A549 (cell line): ENCODE data around the gene MED27. TPM values are rescaled to one million over a fixed set of nuclear protein-coding genes. Genes with fewer than 3 reads are reported as not detected.

Source experiments
- ATAC-seq, 2 experiments: fragments of 200-7000 bp in 1 of 2; fragments of >200 bp in 1 of 2; cut with Nextera tagmentation in 1 of 2; cut with Tn5 transposase in 1 of 2; 3 replicates each; pipeline versions ENCODE4 v1.8.0 to v1.9.1; 2018 to 2020; ENCODE audit warnings: mild to moderate bottlenecking in 1 of 2, moderate library complexity in 1 of 2
- CTCF ChIA-PET: fragments of 300-600 bp; sonication (Branson Sonifier 250); formaldehyde crosslinking; extraction: SDS; loops from one replicate; lab custom pipeline; 2021; ENCODE audit warnings: antibody characterized with exemption, inconsistent platforms; lab: Yijun Ruan, JAX
- POLR2A ChIA-PET: fragments of 350-600 bp; formaldehyde crosslinking; extraction: SDS; loops from one replicate; lab custom pipeline; 2021; ENCODE audit warnings: antibody characterized with exemption, inconsistent platforms; lab: Yijun Ruan, JAX
- DNase-seq, 2 experiments: peaks; one replicate each; pipeline versions ENCODE4 v3.0.0 to v3.0.0-alpha.2; 2011 to 2016; ENCODE audit warnings: low read depth in 1 of 2, low spot score in 1 of 2
- FAIRE-seq: peaks from 2 replicates; lab custom pipeline; 2011; peaks lifted over from hg19 to GRCh38; lab: Jason Lieb, UNC
- H3K27ac ChIP-seq, 2 experiments: fragments of >200 bp; sonication (Bioruptor Twin); formaldehyde crosslinking; 3 replicates each; pipeline ENCODE4 v1.5.1; 2016 to 2017
- H3K4me1 ChIP-seq: fragments of >200 bp; sonication (Bioruptor Twin); formaldehyde crosslinking; 3 replicates; pipeline ENCODE4 v1.6.1; 2016
- H3K4me2 ChIP-seq: fragments of >200 bp; sonication (Bioruptor Twin); formaldehyde crosslinking; 3 replicates; pipeline ENCODE4 v1.6.1; 2016
- H3K4me3 ChIP-seq: fragments of >200 bp; sonication (Bioruptor Twin); formaldehyde crosslinking; 3 replicates; pipeline ENCODE4 v1.5.1; 2016
- H3K9me3 ChIP-seq: fragments of >200 bp; sonication (Bioruptor Twin); formaldehyde crosslinking; 3 replicates; pipeline ENCODE4 v1.6.1; 2016
- ATOH8 ChIP-seq: fragments of 250-450 bp; sonication (Bioruptor Pico); IDR thresholded peaks from 2 replicates; pipeline ENCODE4 v1.5.0; 2020; ENCODE audit warnings: low read depth, mild to moderate bottlenecking, moderate library complexity
- BCL3 ChIP-seq: fragments of >200 bp; sonication (Bioruptor Twin); formaldehyde crosslinking; IDR thresholded peaks from 3 replicates; pipeline ENCODE4 v1.6.1; 2016
- BHLHE40 ChIP-seq: IDR thresholded peaks from 2 replicates; pipeline ENCODE4 v1.6.1; 2012; ENCODE audit warnings: low read depth, low read length, inconsistent platforms
- CBX2 ChIP-seq: fragments of 200-600 bp; sonication (generic); IDR thresholded peaks from 2 replicates; pipeline ENCODE4 v1.6.1; 2016; ENCODE audit warnings: low read depth, mild to moderate bottlenecking, borderline replicate concordance
- CEBPB ChIP-seq, 2 experiments: fragments of >200 bp in 1 of 2; sonication (Bioruptor Twin) in 1 of 2; formaldehyde crosslinking in 1 of 2; IDR thresholded peaks; 2 replicates each; pipeline ENCODE4 v1.6.1; 2012 to 2016
- CHD4 ChIP-seq: fragments of 200-600 bp; sonication (generic); IDR thresholded peaks from 2 replicates; pipeline ENCODE4 v1.6.1; 2016; ENCODE audit warnings: antibody characterized with exemption, mild to moderate bottlenecking, borderline replicate concordance
- EHF ChIP-seq: fragments of 250-450 bp; sonication (Bioruptor Pico); IDR thresholded peaks from 2 replicates; pipeline ENCODE4 v1.5.0; 2020; ENCODE audit warnings: mild to moderate bottlenecking
- EHMT2 ChIP-seq: fragments of 200-600 bp; sonication (generic); IDR thresholded peaks from 2 replicates; pipeline ENCODE4 v1.6.1; 2016; ENCODE audit warnings: antibody characterized with exemption, low read depth, mild to moderate bottlenecking, moderate library complexity
- EP300 ChIP-seq, 2 experiments: fragments of >200 bp; sonication (Bioruptor Twin); formaldehyde crosslinking; IDR thresholded peaks; 2 replicates in 1 of 2; 3 replicates in 1 of 2; pipeline ENCODE4 v1.6.1; 2016 to 2017
- ESRRA ChIP-seq: fragments of 150-350 bp; IDR thresholded peaks from 2 replicates; pipeline ENCODE4 v1.6.1; 2014; ENCODE audit warnings: mild to moderate bottlenecking, low read length, borderline replicate concordance
- FOSB ChIP-seq: fragments of 250-450 bp; sonication (Bioruptor Pico); IDR thresholded peaks from 2 replicates; pipeline ENCODE4 v1.5.0; 2020; ENCODE audit warnings: mild to moderate bottlenecking, moderate library complexity
- FOSL2 ChIP-seq, 2 experiments: fragments of 450-650 bp in 1 of 2; fragments of >200 bp in 1 of 2; sonication (Bioruptor Twin) in 1 of 2; formaldehyde crosslinking; IDR thresholded peaks; 2 replicates each; pipeline versions ENCODE4 v1.5.0 to v1.6.1; 2016 to 2020; ENCODE audit warnings: mild to moderate bottlenecking in 1 of 2, moderate library complexity in 1 of 2
- HDAC2 ChIP-seq: fragments of 200-600 bp; sonication (generic); IDR thresholded peaks from 2 replicates; pipeline ENCODE4 v1.6.1; 2016
- HEYL ChIP-seq: fragments of 250-450 bp; sonication (Bioruptor Pico); IDR thresholded peaks from 2 replicates; pipeline ENCODE4 v1.8.0; 2021; ENCODE audit warnings: mild to moderate bottlenecking, moderate library complexity
- JUN ChIP-seq, 2 experiments: fragments of >200 bp; sonication (Bioruptor Twin); formaldehyde crosslinking; IDR thresholded peaks; 2 replicates in 1 of 2; 3 replicates in 1 of 2; pipeline ENCODE4 v1.6.1; 2016 to 2017
- KDM1A ChIP-seq: fragments of 200-600 bp; sonication (generic); IDR thresholded peaks from 2 replicates; pipeline ENCODE4 v1.6.1; 2016; ENCODE audit warnings: low read depth, mild to moderate bottlenecking
- KDM5A ChIP-seq: fragments of 200-600 bp; sonication (generic); IDR thresholded peaks from 2 replicates; pipeline ENCODE4 v1.6.1; 2016; ENCODE audit warnings: antibody characterized with exemption, mild to moderate bottlenecking
- MAFK ChIP-seq: fragments of 450-650 bp; IDR thresholded peaks from 2 replicates; pipeline ENCODE4 v1.6.1; 2014; ENCODE audit not compliant: partially characterized antibody
- MAZ ChIP-seq: fragments of 150-350 bp; IDR thresholded peaks from 2 replicates; pipeline ENCODE4 v1.6.1; 2014; ENCODE audit warnings: antibody characterized with exemption, low read depth, low read length, borderline replicate concordance
- NFE2L2 ChIP-seq: fragments of 150-350 bp; conservative IDR thresholded peaks from 2 replicates; pipeline ENCODE4 v1.6.1; 2014; ENCODE audit warnings: low read length
- NPAS2 ChIP-seq: fragments of 250-450 bp; sonication (Bioruptor Pico); IDR thresholded peaks from 2 replicates; pipeline ENCODE4 v1.8.0; 2022; ENCODE audit warnings: mild to moderate bottlenecking, moderate library complexity, borderline replicate concordance
- PHF8 ChIP-seq: fragments of 200-600 bp; sonication (generic); IDR thresholded peaks from 2 replicates; pipeline ENCODE4 v1.6.1; 2016; ENCODE audit warnings: low read depth, mild to moderate bottlenecking, antibody characterized with exemption, moderate library complexity, borderline replicate concordance
- RCOR1 ChIP-seq: fragments of 150-350 bp; IDR thresholded peaks from 2 replicates; pipeline ENCODE4 v1.6.1; 2014; ENCODE audit warnings: antibody characterized with exemption, low read length, low read depth
- SMC3 ChIP-seq: fragments of >200 bp; sonication (Bioruptor Twin); formaldehyde crosslinking; IDR thresholded peaks from 3 replicates; pipeline ENCODE4 v1.6.1; 2018; ENCODE audit warnings: inconsistent platforms
- ZC3H11A ChIP-seq: fragments of 450-650 bp; IDR thresholded peaks from 2 replicates; pipeline ENCODE4 v1.6.1; 2014; ENCODE audit warnings: antibody characterized with exemption, mild to moderate bottlenecking
- ZNF302 ChIP-seq: fragments of 250-450 bp; sonication (Bioruptor Pico); IDR thresholded peaks from 2 replicates; pipeline ENCODE4 v1.9.0; 2021; ENCODE audit warnings: inconsistent platforms, mild to moderate bottlenecking, moderate library complexity
- WGBS: methylation state at CpG from one replicate; pipeline ENCODE4 v1.1.6; 2017; ENCODE audit errors: missing lambda C conversion rate; 5-methylcytosine and 5-hydroxymethylcytosine counted together
- polyA plus RNA-seq, 4 experiments: library from polyadenylated mRNA; depleted of rRNA in 3 of 4; stranded (reverse); fragments of >200 nt; fragmentation: RNase III in 1 of 4; extraction: RNeasy Plus Mini Kit Qiagen cat#74134 plus additional on column Dnase treatment in 1 of 4; gene quantifications; 2 replicates in 3 of 4; 3 replicates in 1 of 4; pipeline ENCODE4 v1.2.3, GENCODE V29; 2011 to 2017
- TF ChIP-seq, protein P1 (sequence below): IDR thresholded peaks from 2 replicates; pipeline ENCODE4 v1.6.1; 2012; ENCODE audit warnings: low read depth, borderline replicate concordance
- TF ChIP-seq, protein P2 (sequence below): IDR thresholded peaks from 2 replicates; pipeline ENCODE4 v1.6.1; 2012
- TF ChIP-seq, protein P3 (sequence below): fragments of 150-350 bp; IDR thresholded peaks from 2 replicates; pipeline ENCODE4 v1.6.1; 2014; ENCODE audit warnings: low read depth, mild to moderate bottlenecking, low read length

MED27 gene
- polyA plus RNA-seq, 2 of the 4 experiments (the other 2 are of a cell fraction) = 24.2 to 37.8 TPM

DNA sequence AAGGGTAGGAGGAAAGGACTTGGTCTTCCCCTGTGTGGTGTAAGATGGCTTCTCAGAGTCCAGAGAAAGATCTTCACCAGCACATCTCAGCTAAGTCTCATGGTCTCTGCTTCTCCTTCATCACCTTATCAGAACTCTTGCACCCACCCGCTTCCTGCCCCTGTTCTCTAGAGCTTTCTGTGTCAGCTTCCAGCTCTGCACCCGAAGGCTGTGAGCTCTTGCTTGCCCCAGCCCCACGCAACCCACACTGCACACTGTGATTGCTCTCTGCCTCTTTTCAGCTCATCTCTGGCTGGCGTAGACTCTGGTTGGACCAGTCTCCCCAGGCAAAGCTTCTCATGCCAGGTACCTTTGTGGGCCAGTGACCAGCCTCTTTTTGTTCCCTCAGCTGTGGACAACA is 246.6 kb downstream of the MED27 start:
- H3K4me3 ChIP-seq = no peak overlapping the region
- TF ChIP-seq MAFK (no peak), ATOH8 (CRISPR knock-in tag) (no peak)
- TF ChIP-seq, all 56 proteins: peak for 0
- no peak for DNase-seq
- Histone ChIP-seq H3K9me3 (peaks cover 5% of the 10 kb centered on the region; the same call in 1 of the 3 replicates), H3K4me2 (no peak overlapping the region), H3K27ac (no peak overlapping the region), H3K4me1 (no peaks in the 10 kb centered on the region)
- CTCF ChIA-PET = no interaction called here
- no peak for ATAC-seq
- WGBS = 48% methylated on average over 4 of the region's 4 CpGs
- POLR2A ChIA-PET = no interaction called here
- no peak for FAIRE-seq

GRCh38 chr9:131831380-131832165 is 248.1 kb downstream of the MED27 start:
- no peak for FAIRE-seq
- Histone ChIP-seq H3K4me2 (no peak overlapping the region), H3K9me3 (peaks cover 5% of the 10 kb centered on the region; the same call in 1 of the 3 replicates), H3K4me3 (no peak overlapping the region), H3K27ac (no peak overlapping the region), H3K4me1 (no peaks in the 10 kb centered on the region)
- WGBS = 67% methylated on average over 22 of the region's 24 CpGs
- POLR2A ChIA-PET = no interaction called here
- no peak for DNase-seq
- TF ChIP-seq ZC3H11A (no peak), PHF8 (no peak), FOSL2 (IDR thresholded peaks at IDR 0.05) (no peak), FOSL2 (CRISPR knock-in tag; IDR thresholded peaks at IDR 0.05) (no peak), BHLHE40 (no peak), NFE2L2 (no peak), ZNF302 (no peak), SMC3 (no peak), EHMT2 (no peak), KDM1A (no peak), EHF (CRISPR knock-in tag) (no peak), HEYL (CRISPR knock-in tag) (no peak), ESRRA (no peak)
- no peak for ATAC-seq
- CTCF ChIA-PET = interaction anchor here (0.6 to 1.2 kb wide), 3 partner anchors 69 to 500 kb away, joined by 3 to 6 read pairs (median 5); no protein-coding TSS in a partner anchor

DNA sequence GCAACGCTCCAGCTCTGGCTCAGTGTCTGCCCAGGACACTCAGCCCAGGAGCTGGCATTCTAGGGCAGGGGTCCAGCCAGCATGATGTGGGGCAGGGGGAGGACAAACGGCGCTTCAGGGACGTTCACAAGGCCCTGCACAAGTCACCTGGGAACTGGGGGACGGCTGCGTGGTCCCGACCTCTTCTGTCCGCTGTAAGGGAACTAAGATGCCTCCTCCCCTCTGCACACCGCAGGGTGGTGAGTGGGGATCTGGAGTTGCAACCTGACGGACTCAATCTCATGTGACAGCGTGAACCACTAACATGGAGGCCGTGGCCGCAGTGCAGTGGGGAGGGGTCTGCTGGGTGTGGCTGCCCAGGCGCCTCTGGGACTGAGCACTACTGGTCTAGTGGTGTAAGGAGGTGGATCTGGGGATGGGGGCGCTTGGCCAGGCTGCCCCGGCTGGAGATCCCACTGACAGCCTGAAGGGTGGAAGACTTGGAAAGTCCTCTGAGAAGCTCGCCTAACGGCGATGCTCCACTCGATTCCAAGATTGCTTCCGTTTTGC is 251.8 kb downstream of the MED27 start:
- Histone ChIP-seq H3K27ac (no peak overlapping the region), H3K4me2 (no peak overlapping the region), H3K4me3 (no peak overlapping the region), H3K9me3 (no peaks in the 10 kb centered on the region), H3K4me1 (no peaks in the 10 kb centered on the region)
- 65% methylated on average over 21 of the region's 21 CpGs for WGBS
- TF ChIP-seq, protein P1, sequence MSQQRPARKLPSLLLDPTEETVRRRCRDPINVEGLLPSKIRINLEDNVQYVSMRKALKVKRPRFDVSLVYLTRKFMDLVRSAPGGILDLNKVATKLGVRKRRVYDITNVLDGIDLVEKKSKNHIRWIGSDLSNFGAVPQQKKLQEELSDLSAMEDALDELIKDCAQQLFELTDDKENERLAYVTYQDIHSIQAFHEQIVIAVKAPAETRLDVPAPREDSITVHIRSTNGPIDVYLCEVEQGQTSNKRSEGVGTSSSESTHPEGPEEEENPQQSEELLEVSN = no peak
- TF ChIP-seq, protein P2, sequence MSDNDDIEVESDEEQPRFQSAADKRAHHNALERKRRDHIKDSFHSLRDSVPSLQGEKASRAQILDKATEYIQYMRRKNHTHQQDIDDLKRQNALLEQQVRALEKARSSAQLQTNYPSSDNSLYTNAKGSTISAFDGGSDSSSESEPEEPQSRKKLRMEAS = no peak
- TF ChIP-seq RCOR1 (no peak), FOSB (CRISPR knock-in tag) (no peak), EP300 (IDR thresholded peaks at IDR 0.05) (no peak), NPAS2 (CRISPR knock-in tag) (no peak), BCL3 (no peak), CBX2 (no peak), ESRRA (no peak), SMC3 (no peak), KDM5A (no peak), HEYL (CRISPR knock-in tag) (no peak), HDAC2 (no peak), CEBPB (IDR thresholded peaks at IDR 0.05) (no peak), BHLHE40 (no peak), JUN (IDR thresholded peaks at IDR 0.05) (no peak), CHD4 (no peak), MAZ (no peak)
- TF ChIP-seq, protein P3, sequence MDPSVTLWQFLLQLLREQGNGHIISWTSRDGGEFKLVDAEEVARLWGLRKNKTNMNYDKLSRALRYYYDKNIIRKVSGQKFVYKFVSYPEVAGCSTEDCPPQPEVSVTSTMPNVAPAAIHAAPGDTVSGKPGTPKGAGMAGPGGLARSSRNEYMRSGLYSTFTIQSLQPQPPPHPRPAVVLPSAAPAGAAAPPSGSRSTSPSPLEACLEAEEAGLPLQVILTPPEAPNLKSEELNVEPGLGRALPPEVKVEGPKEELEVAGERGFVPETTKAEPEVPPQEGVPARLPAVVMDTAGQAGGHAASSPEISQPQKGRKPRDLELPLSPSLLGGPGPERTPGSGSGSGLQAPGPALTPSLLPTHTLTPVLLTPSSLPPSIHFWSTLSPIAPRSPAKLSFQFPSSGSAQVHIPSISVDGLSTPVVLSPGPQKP = no peak
- CTCF ChIA-PET = interaction anchor here (1.7 kb wide), 1 partner anchor 9 kb away, joined by 4 read pairs; no protein-coding TSS in a partner anchor
- no peak; a peak in 1 of 6 replicates for ATAC-seq
- no peak for DNase-seq
- no peak for FAIRE-seq
- POLR2A ChIA-PET = no interaction called here
